GM18861 (cell line): ENCODE measurements around the gene NR2F1-AS1.
"Not testable (repeated sequence)": the region's sequence is repeated elsewhere in the genome, so short reads cannot be mapped to it uniquely, and the experiment has no call there.

Source experiments
- ATAC-seq: cut with Tn5 transposase; IDR thresholded peaks from one replicate; pipeline ENCODE4 v1.9.1; 2021; ENCODE audit not compliant: unreplicated experiment

The NR2F1-AS1 gene

GRCh38 chr5:93519740-93520139, 61.3 kb downstream of the NR2F1-AS1 start:
- ATAC-seq, result no peak

GRCh38 chr5:93517828-93518227, 63.2 kb downstream of the NR2F1-AS1 start:
- no peak for ATAC-seq

- no peak for ATAC-seq
Measured at GRCh38 chr5:93513298-93513697, 67.7 kb downstream of the NR2F1-AS1 start.

GRCh38 chr5:93512799-93513198, 68.2 kb downstream of the NR2F1-AS1 start:
- no peak for ATAC-seq

GRCh38 chr5:93511445-93511844, 69.6 kb downstream of the NR2F1-AS1 start:
- ATAC-seq, result no peak

- ATAC-seq, result no peak
Measured at GRCh38 chr5:93510626-93511380, 70.2 kb downstream of the NR2F1-AS1 start.

GRCh38 chr5:93505553-93505952, 75.5 kb downstream of the NR2F1-AS1 start:
- ATAC-seq, result not testable (repeated sequence)

- no peak for ATAC-seq
Measured at GRCh38 chr5:93503598-93504067, 77.4 kb downstream of the NR2F1-AS1 start.

GRCh38 chr5:93497096-93497495, 83.9 kb downstream of the NR2F1-AS1 start:
- ATAC-seq, result no peak

GRCh38 chr5:93479982-93480509, 101.0 kb downstream of the NR2F1-AS1 start:
- ATAC-seq, result no peak

GRCh38 chr5:93477816-93478215, 103.2 kb downstream of the NR2F1-AS1 start:
- ATAC-seq, result no peak

GRCh38 chr5:93476251-93476742, 104.7 kb downstream of the NR2F1-AS1 start:
- ATAC-seq, result no peak

GRCh38 chr5:93462916-93463315, 118.1 kb downstream of the NR2F1-AS1 start:
- ATAC-seq, result no peak

- ATAC-seq, result no peak
Measured at GRCh38 chr5:93461756-93462155, 119.3 kb downstream of the NR2F1-AS1 start.

GRCh38 chr5:93460286-93460685, 120.7 kb downstream of the NR2F1-AS1 start:
- ATAC-seq, result no peak

GRCh38 chr5:93456796-93457195, 124.2 kb downstream of the NR2F1-AS1 start:
- not testable (repeated sequence) for ATAC-seq

GRCh38 chr5:93454896-93455295, 126.1 kb downstream of the NR2F1-AS1 start:
- no peak for ATAC-seq

- no peak for ATAC-seq
Measured at GRCh38 chr5:93452255-93452654, 128.8 kb downstream of the NR2F1-AS1 start.

- no peak for ATAC-seq
Measured at GRCh38 chr5:93438124-93438523, 142.9 kb downstream of the NR2F1-AS1 start.

- no peak for ATAC-seq
Measured at GRCh38 chr5:93436083-93436482, 144.9 kb downstream of the NR2F1-AS1 start.

GRCh38 chr5:93433422-93433821, 147.6 kb downstream of the NR2F1-AS1 start:
- no peak for ATAC-seq

- no peak for ATAC-seq
Measured at GRCh38 chr5:93431250-93431649, 149.8 kb downstream of the NR2F1-AS1 start.
